ENCODE measurements around the gene AZU1.
"Not testable (repeated sequence)": the region's sequence is repeated elsewhere in the genome, so short reads cannot be mapped to it uniquely, and the experiment has no call there.

Gene AZU1

GRCh38 chr19:872266-872951 lies 44.8 kb downstream of the AZU1 start:
- peak; percentile 84 for DNase-seq (ENCODE audit: low spot score)

DNA sequence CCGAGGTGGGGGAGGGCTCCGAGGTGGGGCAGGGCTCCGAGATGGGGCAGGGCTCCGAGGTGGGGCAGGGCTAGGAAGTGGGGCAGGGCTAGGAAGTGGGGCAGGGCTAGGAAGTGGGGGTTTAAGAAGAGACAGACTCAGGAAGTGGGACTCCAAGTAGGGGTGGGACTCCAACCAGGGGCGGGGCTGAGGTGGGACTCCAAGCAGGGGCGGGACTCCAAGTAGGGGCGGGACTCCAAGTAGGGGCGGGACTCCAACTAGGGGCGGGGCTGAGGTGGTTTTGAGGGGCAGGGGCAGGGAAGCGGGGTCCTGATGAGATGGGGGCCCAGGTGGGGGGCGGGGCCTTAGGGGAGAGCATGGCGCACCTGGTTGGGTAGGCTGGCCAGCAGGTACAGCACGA lies 45.4 kb downstream of the AZU1 start:
- peak; percentile 88 for DNase-seq (ENCODE audit: low spot score)

DNA sequence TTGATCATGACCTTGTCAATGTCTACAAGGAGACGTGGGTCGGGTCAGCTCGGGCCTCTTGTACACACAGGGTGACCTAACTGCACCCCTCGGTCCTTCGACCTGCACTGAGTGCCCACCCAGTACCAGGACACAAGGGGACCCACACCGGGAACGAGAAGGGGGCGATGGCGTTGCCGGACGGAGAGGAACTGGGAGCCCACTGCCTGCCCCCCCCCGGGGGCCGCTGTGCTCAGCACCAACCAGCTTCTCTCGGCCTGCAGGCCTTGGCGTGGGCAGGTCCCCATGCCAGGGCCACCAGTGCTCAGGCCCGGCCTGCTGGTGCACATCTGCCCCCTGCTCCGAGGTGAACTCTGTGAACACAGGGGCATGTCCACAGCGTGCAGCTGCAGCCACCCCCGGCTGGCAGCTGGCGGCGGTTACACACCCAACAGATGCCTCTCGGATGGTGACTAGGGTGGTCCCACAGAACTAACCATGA lies 46.0 kb downstream of the AZU1 start:
- DNase-seq (ENCODE audit: low spot score) = no peak

DNA sequence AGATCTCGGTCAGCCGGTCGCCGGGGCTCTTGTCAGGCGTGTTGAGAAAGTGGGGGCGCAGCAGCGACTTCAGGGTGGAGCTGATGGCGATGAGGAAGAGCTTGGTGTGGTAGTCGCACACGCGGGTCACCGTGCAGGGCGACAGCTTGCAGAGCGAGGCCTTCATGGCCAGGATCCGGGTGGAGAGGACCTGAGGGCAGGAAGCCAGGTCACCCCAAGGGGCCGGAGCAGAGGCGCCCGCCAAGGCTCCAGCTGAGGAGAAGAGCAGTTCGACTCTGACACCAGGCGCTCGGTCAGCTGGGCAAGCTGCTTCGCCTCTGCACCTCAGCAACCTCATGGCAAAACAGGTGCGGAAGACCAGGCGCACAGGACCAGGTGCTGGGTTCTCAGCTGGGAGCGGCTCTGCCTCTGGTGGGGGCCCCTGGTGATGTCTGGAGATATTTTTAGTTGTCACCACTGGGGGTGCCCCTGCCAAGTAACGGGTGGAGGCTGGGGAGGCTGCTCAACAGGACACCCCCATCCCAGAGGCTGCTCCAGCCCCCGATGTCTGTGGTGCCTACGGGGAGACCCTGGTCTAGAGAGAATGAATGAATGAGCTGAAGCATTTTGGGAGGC lies 47.7 kb downstream of the AZU1 start:
- no peak for DNase-seq (ENCODE audit: low spot score)

DNA sequence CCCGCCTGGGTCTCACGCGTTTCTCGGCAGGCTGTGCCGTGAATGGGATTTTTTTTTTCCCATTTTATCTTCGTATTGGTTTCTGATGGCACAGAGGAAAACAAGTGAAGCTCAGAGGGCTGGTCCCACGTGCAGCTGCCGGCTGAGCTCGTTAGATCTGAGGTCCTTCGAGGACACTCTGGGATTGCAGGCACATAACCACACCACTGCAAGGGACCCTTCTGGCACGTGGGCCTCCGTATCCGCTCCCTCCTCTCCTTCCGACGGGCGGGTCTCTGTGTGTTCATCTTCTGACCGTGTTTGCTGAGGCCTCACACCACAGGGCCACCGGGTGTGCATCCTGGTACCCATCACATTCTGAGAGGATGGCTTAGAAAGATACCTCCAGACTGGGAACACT lies 48.5 kb downstream of the AZU1 start:
- DNase-seq (ENCODE audit: low spot score) = no peak

GRCh38 chr19:876780-877314 lies 49.2 kb downstream of the AZU1 start:
- DNase-seq (ENCODE audit: low spot score) = no peak

DNA sequence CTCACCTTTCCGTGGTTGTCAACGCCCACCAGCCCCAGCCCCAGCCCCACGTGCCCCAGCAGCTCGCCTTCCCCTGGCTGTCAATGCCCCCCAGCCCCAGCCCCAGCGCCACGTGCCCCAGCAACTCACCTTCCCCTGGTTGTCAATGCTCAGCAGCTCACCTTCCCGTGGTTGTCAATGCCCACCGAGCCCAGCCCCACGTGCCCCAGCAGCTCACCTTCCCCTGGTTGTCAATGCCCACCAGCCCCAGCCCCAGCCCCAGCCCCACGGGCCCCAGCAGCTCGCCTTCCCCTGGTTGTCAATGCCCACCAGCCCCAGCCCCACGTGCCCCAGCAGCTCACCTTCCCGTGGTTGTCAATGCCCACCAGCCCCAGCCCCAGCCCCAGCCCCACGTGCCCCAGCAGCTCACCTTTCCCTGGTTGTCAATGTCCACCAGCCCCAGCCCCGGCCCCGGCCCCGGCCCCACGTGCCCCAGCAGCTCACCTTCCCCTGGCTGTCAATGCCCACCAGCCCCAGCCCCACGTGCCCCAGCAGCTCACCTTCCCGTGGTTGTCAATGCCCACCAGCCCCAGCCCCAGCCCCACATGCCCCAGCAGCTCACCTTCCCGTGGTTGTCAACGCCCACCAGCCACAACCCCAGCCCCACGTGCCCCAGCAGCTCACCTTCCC lies 50.5 kb downstream of the AZU1 start:
- DNase-seq (ENCODE audit: low spot score) = not testable (repeated sequence)

DNA sequence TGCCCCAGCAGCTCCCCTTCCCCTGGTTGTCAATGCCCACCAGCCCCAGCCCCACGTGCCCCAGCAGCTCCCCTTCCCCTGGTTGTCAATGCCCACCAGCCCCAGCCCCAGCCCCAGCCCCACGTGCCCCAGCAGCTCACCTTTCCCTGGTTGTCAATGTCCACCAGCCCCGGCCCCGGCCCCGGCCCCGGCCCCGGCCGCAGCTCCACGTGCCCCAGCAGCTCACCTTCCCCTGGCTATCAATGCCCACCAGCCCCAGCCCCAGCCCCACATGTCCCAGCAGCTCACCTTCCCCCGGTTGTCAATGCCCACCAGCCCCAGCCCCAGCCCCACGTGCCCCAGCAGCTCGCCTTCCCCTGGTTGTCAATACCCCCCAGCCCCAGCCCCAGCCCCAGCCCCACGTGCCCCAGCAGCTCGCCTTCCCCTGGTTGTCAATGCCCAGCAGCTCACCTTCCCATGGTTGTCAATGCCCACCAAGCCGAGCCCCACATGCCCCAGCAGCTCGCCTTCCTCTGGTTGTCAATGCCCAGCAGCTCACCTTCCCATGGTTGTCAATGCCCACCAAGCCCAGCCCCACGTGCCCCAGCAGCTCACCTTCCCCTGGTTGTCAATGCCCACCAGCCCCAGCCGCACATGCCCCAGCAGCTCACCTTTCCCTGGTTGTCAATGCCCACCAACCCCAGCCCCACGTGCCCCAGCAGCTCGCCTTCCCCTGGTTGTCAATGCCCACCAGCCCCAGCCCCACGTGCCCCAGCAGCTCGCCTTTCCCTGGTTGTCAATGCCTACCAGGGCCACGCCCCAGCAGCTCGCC lies 51.3 kb downstream of the AZU1 start:
- DNase-seq (ENCODE audit: low spot score) = not testable (repeated sequence)

DNA sequence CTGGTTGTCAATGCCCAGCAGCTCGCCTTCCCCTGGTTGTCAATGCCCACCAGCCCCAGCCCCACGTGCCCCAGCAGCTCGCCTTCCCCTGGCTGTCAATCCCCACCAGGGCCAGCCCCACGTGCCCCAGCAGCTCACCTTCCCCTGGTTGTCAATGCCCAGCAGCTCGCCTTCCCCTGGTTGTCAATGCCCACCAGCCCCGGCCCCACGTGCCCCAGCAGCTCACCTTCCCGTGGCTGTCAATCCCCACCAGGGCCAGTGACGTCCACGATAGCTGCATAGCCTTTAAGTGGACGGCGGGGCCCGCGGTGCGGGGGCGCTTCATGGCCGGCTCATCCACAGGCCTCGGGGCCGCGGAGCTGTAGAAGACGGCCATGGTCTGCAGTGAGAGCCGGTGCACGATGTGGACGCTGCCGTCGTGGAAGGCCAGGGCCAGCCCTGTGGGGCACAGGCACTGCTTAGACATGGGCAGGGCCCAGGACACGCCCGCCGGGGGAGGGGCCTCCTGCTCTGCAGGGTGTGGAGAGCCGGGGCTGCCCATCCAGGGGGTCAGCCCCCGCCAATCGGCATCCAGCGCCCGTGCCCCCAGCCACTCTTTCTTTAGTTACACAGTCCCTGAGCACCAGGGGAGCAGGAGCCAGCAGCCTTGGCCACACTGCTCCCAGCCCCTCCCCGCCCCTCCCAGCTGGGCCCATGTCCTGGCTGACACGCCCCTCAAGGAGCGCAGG lies 52.2 kb downstream of the AZU1 start:
- no peak for DNase-seq (ENCODE audit: low spot score)
